Omental fat pad (tissue), 4 donors: ENCODE results near the gene HNF1A. TPM values are rescaled to one million over a fixed set of nuclear protein-coding genes. Genes with fewer than 3 reads are reported as not detected.

Experiments
- ATAC-seq: fragments of 150-250 bp; one replicate; pipeline ENCODE4 v1.9.1; 2016; ENCODE audit warnings: mild to moderate bottlenecking, moderate library complexity; ENCODE audit not compliant: low FRiP score
- DNase-seq: peaks from one replicate; pipeline ENCODE4 v3.0.0-alpha.2; 2019; ENCODE audit warnings: low spot score
- CTCF ChIP-seq, 3 donors: fragments of 450-650 bp; IDR thresholded peaks; one replicate each; pipeline ENCODE4 v1.5.1; 2016 to 2017; ENCODE audit warnings: antibody characterized with exemption in 3 of 3, mild to moderate bottlenecking in 3 of 3, moderate library complexity in 2 of 3
- total RNA-seq, 4 donors: library from RNA; depleted of rRNA; stranded (reverse); fragments of >200 nt; gene quantifications; one replicate each; pipeline ENCODE4 v1.1.0, GENCODE V29; 2016

The HNF1A gene
- total RNA-seq, 4 donors from 2014 or later, result not detected

GRCh38 chr12:121050725-121051124 is 72.4 kb downstream of the HNF1A start:
- DNase-seq (no peak), ATAC-seq (no peak)
- no peak for TF ChIP-seq CTCF (IDR thresholded peaks at IDR 0.05)

Other genes starting within 250 kb of the HNF1A start
- gene SPPL3, start 74.2 kb upstream of the HNF1A start, total RNA-seq, result 10 to 100 TPM; 16.8 to 28.7 (median 22.7) TPM
- gene C12orf43, start 37.9 kb downstream of the HNF1A start, total RNA-seq, result 10 to 100 TPM in 3 of 4 donors, 1 to 10 TPM in 1; 7.3 to 16.0 (median 14.1) TPM
- gene OASL, start 60.7 kb downstream of the HNF1A start, total RNA-seq, result 1 to 10 TPM in 2 of 4 donors, under 1 TPM in 2; 0.65 to 5.6 (median 2.1) TPM
- gene P2RX7, start 154.3 kb downstream of the HNF1A start, total RNA-seq, result 1 to 10 TPM; 2.4 to 8.6 (median 5.6) TPM
- 100 to 1,000 TPM in 1 of 4 donors, 10 to 100 TPM in 3; 46.3 to 107 (median 65.3) TPM for gene P2RX4, start 231.6 kb downstream of the HNF1A start, total RNA-seq